NCI-H510A (cell line): Measurements from ENCODE around the gene C5AR1.
"Not testable (repeated sequence)": the region's sequence is repeated elsewhere in the genome, so short reads cannot be mapped to it uniquely, and the experiment has no call there.

Source experiments
- DNase-seq: peaks from one replicate; lab custom pipeline; 2025; lab: John Stamatoyannopoulos, UW

C5AR1 gene

GRCh38 chr19:47284324-47284899, 25.2 kb upstream of the C5AR1 start:
- DNase-seq, result no peak

- peak; percentile 80 for DNase-seq
Measured at GRCh38 chr19:47296036-47296435, 13.6 kb upstream of the C5AR1 start.

- DNase-seq, result not testable (repeated sequence)
Measured at GRCh38 chr19:47300867-47301266, 8.8 kb upstream of the C5AR1 start.

DNA sequence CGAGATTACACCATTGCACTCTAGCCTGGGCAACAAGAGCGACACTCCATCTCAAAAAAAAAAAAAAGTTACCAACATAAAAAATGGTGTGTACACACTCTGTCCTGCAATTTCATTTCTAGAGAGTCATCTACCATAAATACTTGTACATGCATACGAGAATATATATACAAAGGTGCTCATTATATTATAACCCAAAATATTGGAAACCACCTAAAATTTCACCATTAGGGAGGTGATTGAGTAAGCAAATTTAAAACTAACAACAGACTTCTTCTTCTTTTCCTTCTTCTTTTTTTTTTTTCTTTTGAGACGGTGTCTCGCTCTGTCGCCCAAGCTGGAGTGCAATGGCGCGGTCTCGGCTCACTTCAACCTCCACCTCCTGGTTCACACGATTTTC, 7.4 kb upstream of the C5AR1 start:
- no peak for DNase-seq

DNA sequence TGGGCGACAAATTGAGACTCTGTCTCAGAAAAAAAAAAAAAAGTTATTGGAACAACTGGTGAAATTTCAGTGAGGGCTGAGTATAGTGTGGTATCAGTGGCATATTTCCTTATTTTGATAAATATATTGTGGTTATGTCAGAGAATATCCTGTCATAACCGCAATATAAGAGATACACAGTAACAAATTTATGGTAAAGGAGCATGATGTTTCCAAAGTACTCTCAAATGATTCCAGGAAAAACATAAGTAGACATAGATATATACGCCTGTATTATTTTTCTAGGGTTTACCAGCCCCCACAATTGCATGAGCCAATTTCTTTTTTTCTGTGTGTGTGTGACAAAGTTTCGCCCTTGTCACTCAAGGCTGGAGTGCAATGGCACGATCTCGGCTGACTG, 5.7 kb upstream of the C5AR1 start:
- no peak for DNase-seq

DNA sequence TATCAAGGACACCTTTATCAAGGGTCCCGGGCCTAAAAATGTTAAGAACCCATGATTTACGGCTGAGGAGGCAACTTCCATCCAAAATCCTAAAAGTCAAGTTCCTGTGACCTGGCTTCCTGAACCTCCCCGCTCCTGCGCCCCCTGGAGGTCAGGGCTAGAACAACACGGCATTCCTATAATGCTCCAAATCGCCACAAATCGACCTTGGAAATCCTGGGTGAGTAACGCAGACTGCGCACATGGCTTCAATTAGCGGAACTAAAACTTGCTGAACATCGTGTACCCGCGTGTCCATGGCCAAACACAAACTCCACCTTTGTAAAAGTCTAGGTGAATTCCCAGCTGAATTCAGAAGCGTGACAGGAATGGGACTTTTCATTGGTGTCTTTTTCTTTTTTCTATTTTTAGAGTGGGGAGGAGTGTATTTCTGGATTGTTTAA, 4.3 kb upstream of the C5AR1 start:
- no peak for DNase-seq

DNA sequence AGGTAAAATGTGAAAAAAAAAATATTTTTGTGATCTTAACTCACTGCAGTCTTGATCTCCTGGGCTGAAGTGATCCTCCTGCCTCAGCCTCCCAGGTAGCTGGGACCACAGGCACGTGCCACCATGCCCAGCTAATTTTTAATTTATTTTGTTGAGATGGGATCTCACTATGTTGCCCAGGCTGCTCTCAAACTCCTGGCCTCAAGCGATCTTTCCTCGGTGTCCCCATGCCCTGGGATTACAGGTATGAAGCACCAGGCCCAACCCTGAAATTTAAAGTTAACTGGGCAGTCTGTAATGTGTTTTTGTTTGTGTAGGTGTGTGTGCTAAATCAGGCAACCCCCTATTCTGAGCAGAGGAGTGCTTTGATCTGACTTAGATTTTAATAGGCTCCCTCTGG, 3.4 kb upstream of the C5AR1 start:
- no peak for DNase-seq

DNA sequence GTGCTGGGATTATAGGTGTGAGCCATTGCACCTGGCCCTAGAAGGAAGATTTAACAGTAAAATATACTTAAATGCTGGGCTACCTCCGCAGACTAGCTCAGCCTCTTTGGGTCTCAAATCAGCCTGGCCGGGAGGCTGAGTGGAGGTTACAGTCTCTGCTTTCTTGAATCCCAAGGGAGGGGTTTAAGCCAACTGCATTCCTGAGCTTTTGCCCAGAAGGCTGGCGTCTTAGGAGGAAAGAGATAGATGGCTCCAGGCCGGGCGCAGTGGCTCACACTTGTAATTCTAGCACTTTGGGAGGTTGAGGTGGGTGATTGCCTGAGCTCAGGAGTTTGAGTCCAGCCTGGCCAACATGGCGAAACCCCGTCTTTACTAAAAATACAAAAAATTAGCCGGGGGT, 623 bp upstream of the C5AR1 start:
- DNase-seq, result no peak

DNA sequence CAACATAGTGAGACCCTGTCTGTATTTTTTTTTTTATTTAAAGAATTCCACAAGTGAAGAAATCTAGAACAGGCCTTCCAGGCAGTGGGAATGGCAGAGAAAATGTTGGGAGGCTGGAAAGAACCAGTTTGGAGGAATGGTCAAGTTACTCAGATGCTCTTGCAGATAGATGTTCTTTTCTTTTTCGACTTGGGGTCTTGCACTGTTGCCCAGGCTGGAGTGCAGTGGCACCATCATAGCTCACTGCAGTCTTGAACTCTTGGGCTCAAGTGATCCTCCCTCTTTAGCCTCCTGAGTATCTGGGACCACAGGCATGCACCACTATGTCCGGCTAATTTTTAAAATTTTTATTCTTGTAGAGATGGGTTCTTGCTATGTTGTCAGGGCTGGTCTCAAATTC, 662 bp downstream of the C5AR1 start:
- no peak for DNase-seq

DNA sequence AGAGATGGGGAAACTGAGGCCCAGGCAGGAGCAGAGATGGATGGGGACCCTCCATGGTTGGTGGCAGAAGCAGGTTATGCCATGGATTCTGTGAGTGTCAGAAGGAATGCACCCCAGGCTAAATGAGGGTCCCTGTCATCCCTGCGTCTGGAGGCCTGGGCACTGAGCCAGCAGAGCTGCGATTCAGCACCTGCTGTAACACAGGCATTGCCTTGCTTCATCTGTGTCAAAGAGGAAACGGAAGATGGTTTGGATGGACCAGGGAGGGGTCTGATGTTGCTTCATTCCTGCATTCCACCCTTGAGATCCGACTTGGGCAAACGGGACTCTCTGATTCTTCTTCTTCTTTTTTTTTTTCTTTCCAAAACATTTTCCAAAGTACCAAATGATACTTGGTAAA, 1.2 kb downstream of the C5AR1 start:
- DNase-seq, result no peak

- DNase-seq, result no peak
Measured at GRCh38 chr19:47312366-47313006, 2.8 kb downstream of the C5AR1 start.

DNA sequence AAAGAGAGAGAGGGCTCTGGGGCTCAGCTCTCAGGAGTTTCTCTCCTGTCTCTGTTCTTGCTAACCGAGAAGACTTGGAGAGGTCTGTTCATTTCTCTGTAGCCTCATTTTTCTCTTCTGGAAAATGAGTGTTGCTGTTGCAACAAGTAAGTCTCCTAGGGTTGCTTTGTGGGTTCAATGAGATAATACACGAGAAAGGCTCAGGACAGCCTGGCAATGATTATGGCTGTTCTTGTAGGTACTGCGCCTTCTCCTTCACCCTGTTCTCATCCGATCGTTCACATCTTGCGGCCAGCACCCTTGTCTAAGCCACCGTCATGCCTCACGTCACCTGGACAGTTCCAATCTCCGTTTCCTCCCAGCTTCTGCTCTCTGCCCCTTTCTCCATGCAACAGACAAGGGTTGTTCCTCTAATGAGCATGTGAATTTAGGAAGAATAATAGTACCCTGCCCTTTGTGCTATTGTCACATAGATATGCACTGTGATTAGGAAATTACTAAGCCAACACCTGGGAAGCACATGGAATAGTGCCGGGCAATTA, 4.2 kb downstream of the C5AR1 start:
- no peak for DNase-seq

- no peak for DNase-seq
Measured at GRCh38 chr19:47315125-47315821, 5.6 kb downstream of the C5AR1 start.

- DNase-seq, result no peak
Measured at GRCh38 chr19:47316513-47316912, 6.9 kb downstream of the C5AR1 start.

DNA sequence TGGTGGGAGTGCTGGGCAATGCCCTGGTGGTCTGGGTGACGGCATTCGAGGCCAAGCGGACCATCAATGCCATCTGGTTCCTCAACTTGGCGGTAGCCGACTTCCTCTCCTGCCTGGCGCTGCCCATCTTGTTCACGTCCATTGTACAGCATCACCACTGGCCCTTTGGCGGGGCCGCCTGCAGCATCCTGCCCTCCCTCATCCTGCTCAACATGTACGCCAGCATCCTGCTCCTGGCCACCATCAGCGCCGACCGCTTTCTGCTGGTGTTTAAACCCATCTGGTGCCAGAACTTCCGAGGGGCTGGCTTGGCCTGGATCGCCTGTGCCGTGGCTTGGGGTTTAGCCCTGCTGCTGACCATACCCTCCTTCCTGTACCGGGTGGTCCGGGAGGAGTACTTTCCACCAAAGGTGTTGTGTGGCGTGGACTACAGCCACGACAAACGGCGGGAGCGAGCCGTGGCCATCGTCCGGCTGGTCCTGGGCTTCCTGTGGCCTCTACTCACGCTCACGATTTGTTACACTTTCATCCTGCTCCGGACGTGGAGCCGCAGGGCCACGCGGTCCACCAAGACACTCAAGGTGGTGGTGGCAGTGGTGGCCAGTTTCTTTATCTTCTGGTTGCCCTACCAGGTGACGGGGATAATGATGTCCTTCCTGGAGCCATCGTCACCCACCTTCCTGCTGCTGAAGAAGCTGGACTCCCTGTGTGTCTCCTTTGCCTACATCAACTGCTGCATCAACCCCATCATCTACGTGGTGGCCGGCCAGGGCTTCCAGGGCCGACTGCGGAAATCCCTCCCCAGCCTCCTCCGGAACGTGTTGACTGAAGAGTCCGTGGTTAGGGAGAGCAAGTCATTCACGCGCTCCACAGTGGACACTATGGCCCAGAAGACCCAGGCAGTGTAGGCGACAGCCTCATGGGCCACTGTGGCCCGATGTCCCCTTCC, 10.5 kb downstream of the C5AR1 start:
- DNase-seq, result no peak

DNA sequence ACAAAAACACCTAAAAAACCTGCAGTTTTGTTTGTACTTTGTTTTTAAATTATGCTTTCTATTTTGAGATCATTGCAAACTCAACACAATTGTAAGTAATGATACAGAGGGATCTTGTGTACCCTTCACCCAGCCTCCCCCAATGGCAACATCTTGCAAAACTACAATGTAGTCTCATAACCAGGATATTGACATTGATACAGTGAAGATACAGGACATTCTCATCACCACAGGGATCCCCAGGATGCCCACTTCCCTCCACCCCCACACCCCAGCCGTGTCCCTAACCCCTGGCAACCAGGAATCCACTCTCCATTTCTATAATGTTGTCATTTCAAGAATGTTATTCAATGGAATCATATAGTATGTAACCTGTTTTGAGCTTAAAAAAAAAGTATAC, 12.0 kb downstream of the C5AR1 start:
- no peak for DNase-seq

DNA sequence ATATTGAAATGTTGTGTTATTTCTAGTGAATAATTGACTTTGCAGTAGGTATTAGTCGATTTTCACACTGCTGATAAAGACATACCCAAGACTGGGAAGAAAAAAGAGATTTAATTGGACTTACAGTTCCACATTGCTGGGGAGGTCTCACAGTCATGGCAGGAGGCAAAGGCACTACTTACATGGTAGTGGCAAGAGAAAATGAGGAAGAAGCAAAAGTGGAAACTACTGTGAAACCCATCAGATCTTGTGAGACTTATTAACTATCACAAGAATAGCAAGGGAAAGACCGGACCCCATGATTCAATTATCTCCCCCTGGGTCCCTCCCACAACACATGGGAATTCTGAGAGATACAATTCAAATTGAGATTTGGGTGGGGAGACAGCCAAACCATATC, 12.4 kb downstream of the C5AR1 start:
- no peak for DNase-seq

GRCh38 chr19:47323409-47323808, 13.7 kb downstream of the C5AR1 start:
- no peak for DNase-seq

GRCh38 chr19:47323872-47324271, 14.2 kb downstream of the C5AR1 start:
- no peak for DNase-seq

- no peak for DNase-seq
Measured at GRCh38 chr19:47324502-47324901, 14.8 kb downstream of the C5AR1 start.

DNA sequence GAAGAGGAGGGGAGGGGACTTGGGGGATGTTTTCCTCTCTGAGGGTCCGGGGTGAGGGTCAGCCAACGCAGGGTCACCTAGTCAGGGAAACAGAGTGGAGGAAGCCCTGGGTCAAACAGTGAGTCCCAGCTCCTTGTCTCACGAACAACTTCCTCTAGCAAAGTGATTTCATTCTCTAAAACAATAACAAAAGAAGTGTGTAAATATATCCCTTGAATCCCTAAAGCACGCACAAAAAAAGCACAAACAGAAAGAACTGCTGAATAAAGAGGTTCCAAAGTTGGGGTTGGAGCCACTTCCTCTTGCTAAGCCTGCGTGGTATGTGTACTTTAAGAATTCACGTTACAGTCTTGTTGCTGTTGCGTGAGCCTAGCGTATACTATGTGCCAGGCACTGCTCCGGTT, 20.8 kb downstream of the C5AR1 start:
- no peak for DNase-seq

DNA sequence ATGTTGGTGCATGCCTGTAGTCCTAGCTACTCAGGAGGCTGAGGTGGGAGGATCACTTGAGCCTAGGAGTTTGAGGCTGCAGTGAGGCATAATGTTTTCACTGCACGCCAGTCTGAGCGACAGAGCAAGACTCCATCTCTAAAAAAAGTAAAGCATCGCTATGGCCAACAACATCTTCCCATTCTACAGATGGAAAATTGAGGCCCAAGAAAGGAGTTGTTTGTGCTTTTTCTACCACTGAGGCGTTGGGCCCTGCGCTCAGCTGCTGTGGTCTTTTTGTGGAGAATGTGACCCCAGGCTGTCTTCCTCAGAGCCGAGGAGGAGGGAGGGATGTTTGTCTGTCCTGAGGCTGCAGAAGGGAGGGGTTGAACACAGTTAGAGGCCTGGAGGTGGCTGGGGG, 21.8 kb downstream of the C5AR1 start:
- no peak for DNase-seq
